HG03520 (cell line): ENCODE measurements around the gene UQCRFS1.
"Not testable (repeated sequence)": the region's sequence is repeated elsewhere in the genome, so short reads cannot be mapped to it uniquely, and the experiment has no call there.

Experiments used
- ATAC-seq: cut with Tn5 transposase; IDR thresholded peaks from one replicate; pipeline ENCODE4 v1.9.1; 2021; ENCODE audit warnings: mild to moderate bottlenecking, moderate library complexity; ENCODE audit not compliant: unreplicated experiment

UQCRFS1 gene

GRCh38 chr19:29215322-29215845 lies 2.4 kb upstream of the UQCRFS1 start:
- ATAC-seq, result no peak

GRCh38 chr19:29214411-29214810 lies 1.5 kb upstream of the UQCRFS1 start:
- ATAC-seq, result no peak

DNA sequence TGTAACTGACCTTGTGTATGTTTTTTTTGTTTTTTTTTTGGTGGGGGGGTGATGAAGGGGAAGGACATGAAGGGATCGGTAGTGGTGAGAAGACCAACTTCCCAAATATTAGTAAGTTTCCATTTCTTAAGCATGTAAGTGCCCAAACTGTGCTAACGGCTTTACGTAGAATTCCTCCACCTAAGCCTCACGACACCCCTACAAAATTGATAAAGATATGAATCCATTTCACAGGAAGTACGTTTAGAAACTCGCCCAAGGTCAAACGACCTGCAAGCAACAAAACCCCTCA lies 649 bp downstream of the UQCRFS1 start:
- ATAC-seq, result no peak

DNA sequence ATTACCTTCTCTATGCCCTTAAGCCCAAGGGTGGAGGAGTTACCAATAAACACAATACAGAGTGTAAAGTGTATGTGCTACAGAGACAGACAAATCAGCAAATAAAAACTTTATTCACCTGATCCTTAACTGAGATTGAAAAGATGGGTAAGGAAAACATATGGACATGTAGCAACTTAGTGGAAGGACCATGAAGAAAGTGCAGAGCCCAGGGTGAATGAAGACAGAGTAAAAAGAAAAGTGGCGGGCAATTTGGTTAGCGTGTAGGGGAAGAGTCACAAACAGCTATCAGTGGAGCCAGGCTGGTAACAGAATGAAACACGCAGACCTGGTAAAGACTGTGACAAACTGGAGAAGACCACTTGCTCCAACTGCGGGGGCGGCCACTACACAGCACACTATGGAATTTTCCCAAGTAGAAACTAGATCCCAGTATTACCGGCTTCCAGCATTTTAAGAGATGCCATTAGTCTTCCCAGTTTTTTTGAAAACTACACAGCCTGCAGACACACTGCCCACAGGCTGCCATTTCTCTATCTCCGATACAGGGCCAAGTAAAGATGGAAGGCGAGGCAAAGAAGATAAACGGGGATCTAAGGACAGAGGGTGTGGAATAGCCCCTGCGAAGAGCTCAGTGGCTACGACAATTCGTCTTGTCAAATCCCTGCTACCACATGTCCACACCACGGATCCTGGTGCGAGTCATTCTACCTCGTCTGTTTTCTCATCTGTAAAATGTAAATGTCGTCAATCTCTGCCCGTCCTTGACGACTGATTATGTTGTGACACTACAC lies 1.2 kb downstream of the UQCRFS1 start:
- no peak for ATAC-seq

- ATAC-seq, result not testable (repeated sequence)
Measured at GRCh38 chr19:29211041-29211440, 1.9 kb downstream of the UQCRFS1 start.

- not testable (repeated sequence) for ATAC-seq
Measured at GRCh38 chr19:29210502-29210901, 2.4 kb downstream of the UQCRFS1 start.

DNA sequence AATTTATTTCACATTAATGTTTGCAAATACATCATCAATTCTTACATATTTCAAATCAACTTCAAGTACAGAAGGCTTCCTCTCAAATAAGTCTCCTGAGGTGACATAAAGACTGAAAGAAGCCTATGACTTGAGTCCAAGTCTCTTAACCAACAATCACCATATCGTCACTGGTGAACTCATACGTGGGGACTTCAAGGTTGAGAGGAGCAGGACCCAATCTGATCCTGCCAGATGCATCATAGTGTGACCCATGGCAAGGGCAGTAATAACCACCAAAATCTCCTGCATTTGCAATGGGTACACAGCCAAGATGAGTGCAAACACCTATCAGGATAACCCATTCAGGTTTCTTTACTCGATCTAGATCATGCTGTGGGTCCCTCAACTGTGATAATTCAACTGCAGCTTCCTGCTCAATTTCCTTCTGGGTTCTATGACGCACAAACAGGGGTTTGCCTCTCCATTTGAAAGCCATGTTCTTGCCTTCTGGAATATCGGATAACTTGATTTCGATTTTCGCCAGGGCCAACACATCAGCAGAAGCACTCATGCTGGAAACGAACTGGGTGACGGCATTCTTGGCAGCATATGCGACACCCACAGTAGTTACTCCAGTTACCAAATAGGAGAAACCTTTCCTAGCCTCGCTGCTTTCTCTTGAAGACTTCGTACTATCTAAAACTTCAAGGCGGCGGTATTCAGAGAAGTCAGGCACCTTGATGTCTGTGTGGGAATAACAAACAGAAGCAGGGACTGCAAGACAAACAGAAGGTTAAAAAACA lies 5.4 kb downstream of the UQCRFS1 start:
- not testable (repeated sequence) for ATAC-seq

GRCh38 chr19:29206453-29206852 lies 6.5 kb downstream of the UQCRFS1 start:
- ATAC-seq, result no peak

DNA sequence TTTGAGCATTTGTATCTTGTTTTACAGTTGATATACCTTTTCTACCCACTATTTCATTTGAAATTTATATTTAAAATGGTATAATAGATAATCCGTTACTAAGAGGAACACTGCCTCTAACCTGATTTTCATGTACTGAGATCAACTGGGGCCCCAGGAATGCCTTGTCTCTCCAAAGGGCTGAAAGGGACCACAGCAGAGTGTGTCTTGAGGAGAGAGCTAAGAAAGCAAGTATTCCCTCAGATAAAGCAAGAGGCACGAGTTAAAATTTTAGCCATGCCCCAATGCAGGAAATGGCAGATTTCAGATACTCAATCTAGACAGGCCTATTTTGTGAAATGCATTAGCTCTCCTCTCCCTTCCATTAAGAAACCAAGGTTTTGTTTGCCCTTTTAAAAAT lies 10.7 kb downstream of the UQCRFS1 start:
- ATAC-seq, result no peak

DNA sequence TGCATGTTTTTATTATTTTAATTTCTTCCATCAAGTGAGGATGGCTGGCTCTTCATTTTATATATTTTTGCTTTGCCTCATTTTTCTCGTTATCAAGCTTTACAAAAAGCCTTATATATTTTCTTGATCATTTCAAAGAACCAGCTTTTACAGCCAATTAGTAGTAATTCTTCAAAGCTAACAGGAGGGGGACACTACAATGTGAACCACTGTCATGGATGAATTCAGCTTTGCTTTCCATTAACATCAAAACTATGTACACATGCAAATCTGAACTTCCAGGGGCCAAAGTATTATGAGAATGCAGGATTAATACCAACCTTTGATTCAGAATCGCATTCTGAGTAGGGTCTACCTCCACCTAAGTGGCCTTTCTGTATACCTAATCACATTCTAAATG lies 11.1 kb downstream of the UQCRFS1 start:
- ATAC-seq, result no peak

GRCh38 chr19:29194658-29195057 lies 18.3 kb downstream of the UQCRFS1 start:
- ATAC-seq, result no peak

- no peak for ATAC-seq
Measured at GRCh38 chr19:29193155-29193554, 19.8 kb downstream of the UQCRFS1 start.

DNA sequence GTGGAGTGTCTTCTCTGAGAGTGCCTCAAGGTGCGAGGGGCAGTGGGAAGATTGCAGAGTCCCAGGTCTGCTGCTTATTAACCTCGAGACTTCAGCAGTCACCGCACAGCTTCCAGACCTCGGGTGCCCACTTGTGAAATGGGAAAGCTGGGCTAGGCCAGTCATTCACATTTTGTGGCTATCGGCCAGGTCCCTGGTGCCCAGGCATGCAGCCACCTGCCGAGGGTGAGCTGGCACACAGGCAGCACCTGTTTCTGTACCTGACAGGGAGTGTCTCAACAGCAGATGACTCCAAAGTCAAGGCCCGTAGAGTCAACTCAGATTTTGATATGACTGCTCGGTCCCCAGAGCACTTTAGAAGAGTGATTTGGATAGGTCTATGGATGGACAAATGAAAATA lies 21.9 kb downstream of the UQCRFS1 start:
- ATAC-seq, result no peak

DNA sequence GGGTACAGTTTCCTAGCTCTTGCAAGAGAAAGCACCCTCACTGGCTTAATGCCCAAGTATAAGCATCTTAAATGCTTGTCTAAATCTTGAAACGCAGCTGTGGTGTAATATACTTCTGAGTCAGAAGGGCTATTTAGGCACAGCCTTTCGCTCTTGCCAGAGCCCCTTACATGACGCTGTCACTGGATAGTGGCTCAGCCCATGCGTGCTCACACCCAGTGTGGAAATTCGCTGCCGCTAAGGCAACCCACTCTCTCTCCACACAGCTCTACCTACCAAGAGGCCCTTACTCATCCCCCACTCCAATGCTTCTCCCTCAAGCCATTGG lies 24.0 kb downstream of the UQCRFS1 start:
- no peak for ATAC-seq

GRCh38 chr19:29188289-29189032 lies 24.5 kb downstream of the UQCRFS1 start:
- ATAC-seq, result no peak

DNA sequence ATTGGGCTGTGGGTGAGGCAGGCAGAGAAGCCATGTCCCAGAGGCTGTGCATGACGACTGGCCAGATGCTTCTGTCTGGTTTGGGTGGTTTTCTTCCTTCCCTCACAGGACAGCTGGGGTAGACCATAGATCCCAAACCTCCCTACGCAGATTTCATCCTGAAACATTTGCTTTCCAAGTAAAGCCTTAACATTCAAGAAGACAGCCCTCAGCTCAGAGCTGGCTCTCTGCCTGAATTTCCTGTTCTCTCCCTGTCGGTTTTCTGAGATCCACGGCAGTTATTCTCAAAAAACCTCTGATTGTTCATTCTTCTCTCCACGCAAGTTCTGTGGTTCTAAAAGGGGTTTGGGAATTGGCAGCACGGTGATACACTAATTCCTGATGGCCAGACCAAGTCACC lies 25.3 kb downstream of the UQCRFS1 start:
- no peak for ATAC-seq

DNA sequence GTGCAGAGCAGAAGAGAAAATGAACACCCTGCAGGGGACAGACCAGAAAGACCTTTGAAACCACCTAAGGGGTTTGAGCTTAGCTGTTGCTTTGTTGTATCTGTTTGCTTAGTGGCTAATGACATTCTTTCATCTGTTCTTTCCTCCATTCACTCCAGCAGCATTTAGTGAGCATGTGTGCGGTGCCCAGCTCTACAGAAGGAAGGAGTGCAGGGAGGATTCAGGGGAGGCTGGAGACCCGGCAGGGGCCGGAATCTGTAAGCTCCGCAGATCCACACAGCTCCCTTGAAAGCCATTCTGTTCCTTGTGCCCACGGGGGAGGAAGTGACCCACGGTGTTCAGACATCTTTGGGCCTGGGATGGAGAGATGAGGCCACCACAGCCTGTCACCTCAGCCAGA lies 27.5 kb downstream of the UQCRFS1 start:
- ATAC-seq, result no peak

DNA sequence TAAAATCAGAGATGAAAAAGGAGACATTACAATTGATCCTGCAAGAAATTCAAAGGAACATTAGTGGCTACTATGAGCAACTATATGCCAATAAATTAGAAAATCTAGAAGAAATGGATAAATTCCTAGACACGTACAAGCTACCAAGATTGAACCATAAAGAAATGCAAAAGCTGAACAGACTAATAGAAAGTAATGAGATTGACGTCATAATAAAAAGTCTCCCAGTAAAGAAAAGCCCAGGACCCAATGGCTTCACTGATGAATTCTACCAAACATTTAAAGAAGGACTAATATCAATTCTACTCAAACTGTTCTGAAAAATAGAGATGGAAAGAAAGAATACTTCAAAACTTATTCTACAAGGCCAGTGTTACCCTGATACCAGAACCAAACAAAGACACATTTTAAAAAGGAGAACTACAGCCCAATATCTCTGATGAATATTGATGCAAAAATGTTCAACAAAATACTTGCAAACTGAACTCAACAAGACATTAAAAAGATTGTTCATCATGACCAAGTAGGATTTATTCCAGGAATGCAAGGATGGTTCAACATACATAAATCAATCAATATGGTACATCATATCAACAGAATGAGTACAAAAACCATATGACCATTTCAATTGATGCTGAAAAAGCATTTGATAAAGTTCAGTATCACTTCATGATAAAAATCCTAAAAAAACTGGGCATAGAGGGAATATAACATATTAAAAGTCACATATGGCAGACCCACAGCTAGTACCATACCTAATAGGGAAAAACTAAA lies 35.8 kb downstream of the UQCRFS1 start:
- ATAC-seq, result no peak

DNA sequence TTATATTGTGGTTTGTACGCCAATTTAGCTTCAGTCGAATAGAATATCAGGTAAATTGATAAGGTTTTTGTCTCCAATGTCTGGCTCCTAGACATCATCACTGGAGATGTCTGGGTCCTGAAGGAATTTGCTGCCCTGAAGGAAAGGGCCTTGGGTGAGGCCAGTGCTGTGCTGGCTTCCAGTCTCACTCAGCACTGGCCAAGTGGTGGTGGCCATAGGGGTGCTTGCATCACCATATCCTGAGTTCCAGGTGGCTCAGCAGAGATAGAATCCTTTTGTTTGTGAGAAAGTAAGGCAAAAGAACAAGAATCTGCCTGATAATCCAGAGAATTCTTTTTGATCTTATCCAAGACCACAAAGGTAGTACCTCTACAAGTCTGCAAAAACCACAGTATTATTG lies 39.1 kb downstream of the UQCRFS1 start:
- no peak for ATAC-seq

DNA sequence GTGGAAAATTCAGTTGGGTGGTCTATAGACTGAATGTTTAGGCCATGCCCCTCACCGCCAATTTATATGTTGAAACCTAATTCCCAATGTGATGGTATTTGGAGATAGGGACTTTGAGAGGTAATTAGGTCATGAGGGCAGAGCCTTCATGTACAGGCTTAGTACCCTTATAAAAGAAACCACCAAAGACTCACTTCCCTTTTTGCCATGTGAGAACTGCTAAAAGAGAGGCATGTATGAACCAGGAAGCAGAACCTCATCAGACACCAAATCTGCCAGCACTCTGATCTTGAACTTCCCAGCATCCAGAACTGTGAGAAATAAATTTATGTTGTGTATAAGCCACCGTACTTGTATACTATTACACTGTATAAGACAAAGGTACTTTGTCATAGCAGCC lies 40.6 kb downstream of the UQCRFS1 start:
- no peak for ATAC-seq

DNA sequence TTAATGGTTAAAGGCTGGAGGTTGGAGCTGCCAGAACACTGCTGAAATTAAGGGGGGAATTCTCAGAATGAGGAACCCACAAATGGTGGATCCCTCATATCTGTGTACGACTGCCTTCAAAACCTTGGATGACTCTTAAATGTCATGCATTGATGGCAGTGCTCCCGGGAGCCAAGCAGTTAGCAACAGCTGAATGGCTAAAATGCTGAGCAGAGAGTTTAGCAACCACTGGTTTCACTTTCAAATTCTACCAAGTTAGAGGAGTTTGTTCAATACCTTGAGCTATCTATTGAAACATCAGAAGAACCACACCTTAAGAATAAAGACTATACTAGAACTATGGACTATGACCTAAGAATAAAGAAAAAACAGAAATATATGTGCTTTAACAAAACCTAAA lies 41.4 kb downstream of the UQCRFS1 start:
- no peak for ATAC-seq
